GM12878 (cell line): ENCODE results near the gene FHIP1A. TPM values are rescaled to one million over a fixed set of nuclear protein-coding genes. Genes with fewer than 3 reads are reported as not detected.

Source experiments
- ATAC-seq: fragments of 200-7000 bp; cut with Tn5 transposase; 3 replicates; pipeline ENCODE4 v1.9.1; 2020; ENCODE audit warnings: mild to moderate bottlenecking, moderate library complexity
- BruUV-seq: library from RNA; stranded (reverse); fragments of 400-500 nt; replicated peaks from 2 replicates; lab custom pipeline; 2021; lab: Mats Ljungman, UMichigan
- CTCF ChIA-PET: fragments of 300-600 bp; sonication (Branson Sonifier 250); formaldehyde crosslinking; extraction: SDS; loops from one replicate; lab custom pipeline; 2021; ENCODE audit warnings: inconsistent platforms; lab: Yijun Ruan, JAX
- POLR2A ChIA-PET: fragments of 350-600 bp; formaldehyde crosslinking; extraction: SDS; loops from one replicate; lab custom pipeline; 2021; ENCODE audit warnings: inconsistent platforms; lab: Charles Lee
- RAD21 ChIA-PET: fragments of 300-600 bp; sonication (Branson Sonifier 250); formaldehyde crosslinking; loops from one replicate; lab custom pipeline; 2023; ENCODE audit warnings: antibody characterized with exemption; ENCODE audit not compliant: unreplicated experiment; lab: Charles Lee
- SMC1A ChIA-PET: fragments of 300-600 bp; sonication (Branson Sonifier 250); formaldehyde crosslinking; loops from one replicate; lab custom pipeline; 2023; ENCODE audit not compliant: unreplicated experiment, uncharacterized antibody; lab: Charles Lee
- DNase-seq: peaks from one replicate; pipeline ENCODE4 v3.0.0-alpha.2; 2011; ENCODE audit warnings: low read depth, low spot score
- FAIRE-seq: peaks from 3 replicates; lab custom pipeline; 2011; peaks lifted over from hg19 to GRCh38; lab: Jason Lieb, UNC
- H2AFZ ChIP-seq: 2 replicates; pipeline ENCODE4 v1.6.0; 2011; ENCODE audit warnings: low read depth, low read length, control low read depth; ENCODE audit not compliant: control insufficient read depth
- H3K27ac ChIP-seq: 2 replicates; pipeline ENCODE4 v1.5.1; 2011; ENCODE audit warnings: control low read depth; ENCODE audit not compliant: control insufficient read depth, insufficient read depth
- H3K27me3 ChIP-seq, 2 experiments: replicated peaks in 1 of 2; 2 replicates each; pipeline versions ENCODE4 v1.6.0 to v1.6.1; 2011; ENCODE audit warnings: low read length in 1 of 2; ENCODE audit not compliant: control insufficient read depth in 2 of 2, insufficient read depth in 2 of 2
- H3K36me3 ChIP-seq, 2 experiments: 2 replicates each; pipeline ENCODE4 v1.5.1; 2011; ENCODE audit warnings: low read length in 1 of 2; ENCODE audit not compliant: control insufficient read depth in 2 of 2, insufficient read depth in 2 of 2
- H3K4me1 ChIP-seq: 2 replicates; pipeline ENCODE4 v1.6.1; 2011; ENCODE audit warnings: mild to moderate bottlenecking, low read length, moderate library complexity, mixed read lengths; ENCODE audit not compliant: control insufficient read depth, insufficient read depth
- H3K4me2 ChIP-seq: 2 replicates; pipeline ENCODE4 v1.6.0; 2011; ENCODE audit warnings: control low read depth; ENCODE audit not compliant: control insufficient read depth, insufficient read depth
- H3K4me3 ChIP-seq: fragments of 200-600 bp; sonication (generic); 2 replicates; pipeline ENCODE4 v1.5.1; 2016
- H3K79me2 ChIP-seq: 2 replicates; pipeline ENCODE4 v1.6.0; 2011; ENCODE audit warnings: low read length; ENCODE audit not compliant: control insufficient read depth, insufficient read depth
- H3K9ac ChIP-seq: 2 replicates; pipeline ENCODE4 v1.8.0; 2011; ENCODE audit warnings: low read length, control low read depth, mixed read lengths; ENCODE audit not compliant: control insufficient read depth, insufficient read depth
- H3K9me3 ChIP-seq: replicated peaks from 3 replicates; pipeline ENCODE4 v1.5.1; 2011; ENCODE audit warnings: mild to moderate bottlenecking, low read length; ENCODE audit not compliant: control insufficient read depth, insufficient read depth
- H4K20me1 ChIP-seq: 2 replicates; pipeline ENCODE4 v1.6.0; 2011; ENCODE audit not compliant: control insufficient read depth, insufficient read depth
- CBX5 ChIP-seq: sonication (generic); IDR thresholded peaks from 2 replicates; pipeline ENCODE4 v1.6.1; 2016; ENCODE audit warnings: low read depth, moderate library complexity, mild to moderate bottlenecking, inconsistent platforms
- CEBPZ ChIP-seq: fragments of 150-350 bp; IDR thresholded peaks from 2 replicates; pipeline ENCODE4 v1.6.1; 2016; ENCODE audit warnings: low read depth, low read length
- CHD4 ChIP-seq: fragments of 200-600 bp; sonication (generic); IDR thresholded peaks from 2 replicates; pipeline ENCODE4 v1.6.1; 2016; ENCODE audit warnings: mild to moderate bottlenecking
- HDGF ChIP-seq: fragments of 450-650 bp; IDR thresholded peaks from 2 replicates; pipeline ENCODE4 v1.6.1; 2016; ENCODE audit warnings: antibody characterized with exemption
- IKZF2 ChIP-seq, 2 experiments: fragments of 450-650 bp; IDR thresholded peaks; 2 replicates each; pipeline ENCODE4 v1.6.1; 2017; ENCODE audit warnings: mild to moderate bottlenecking in 2 of 2, moderate library complexity in 2 of 2
- NR2C2 ChIP-seq: IDR thresholded peaks from 2 replicates; pipeline ENCODE4 v1.6.1; 2011; ENCODE audit warnings: borderline replicate concordance, low read depth; ENCODE audit not compliant: control insufficient read depth, insufficient read length
- PAX5 ChIP-seq: IDR thresholded peaks from 2 replicates; pipeline ENCODE4 v1.6.1; 2011; ENCODE audit warnings: low read depth, low read length, borderline replicate concordance
- RB1 ChIP-seq: fragments of 450-650 bp; formaldehyde crosslinking; IDR thresholded peaks from 2 replicates; pipeline ENCODE4 v1.6.1; 2017; ENCODE audit warnings: mild to moderate bottlenecking, borderline replicate concordance
- SMARCA5 ChIP-seq: fragments of 450-650 bp; IDR thresholded peaks from 2 replicates; pipeline ENCODE4 v1.6.1; 2017; ENCODE audit warnings: mild to moderate bottlenecking
- SUZ12 ChIP-seq: fragments of 200-600 bp; sonication (generic); IDR thresholded peaks from one replicate; pipeline ENCODE4 v1.6.1; 2018; ENCODE audit warnings: antibody characterized with exemption, mild to moderate bottlenecking; ENCODE audit not compliant: unreplicated experiment
- TCF3 ChIP-seq: IDR thresholded peaks from 2 replicates; pipeline ENCODE4 v1.6.1; 2012; ENCODE audit warnings: low read depth, mild to moderate bottlenecking, low read length, borderline replicate concordance; ENCODE audit not compliant: insufficient read depth
- USF1 ChIP-seq: IDR thresholded peaks from 2 replicates; pipeline ENCODE4 v1.6.1; 2011; ENCODE audit warnings: borderline replicate concordance, low read depth, mild to moderate bottlenecking, moderate library complexity, mixed read lengths, low read length; ENCODE audit not compliant: insufficient read depth; ENCODE audit errors: extremely low read length
- WRNIP1 ChIP-seq: IDR thresholded peaks from 2 replicates; pipeline ENCODE4 v1.6.1; 2011; ENCODE audit warnings: low read depth, low read length, improper control_type of control experiment, borderline replicate concordance
- YY1 ChIP-seq: IDR thresholded peaks from 2 replicates; pipeline ENCODE4 v1.6.1; 2011; ENCODE audit warnings: low read depth, mild to moderate bottlenecking, low read length
- ZBTB11 ChIP-seq: fragments of 450-650 bp; formaldehyde crosslinking; IDR thresholded peaks from 2 replicates; pipeline ENCODE4 v1.5.0; 2022; ENCODE audit warnings: mild to moderate bottlenecking, missing genetic modification characterization
- ZNF274 ChIP-seq: IDR thresholded peaks from one replicate; pipeline ENCODE4 v1.8.0; 2011; ENCODE audit not compliant: insufficient read length, insufficient read depth
- WGBS: methylation state at CpG from one replicate; pipeline ENCODE4 v1.1.6; 2016; ENCODE audit warnings: low lambda C conversion rate; ENCODE audit not compliant: insufficient replicate concordance, insufficient coverage; ENCODE audit errors: missing lambda C conversion rate; 5-methylcytosine and 5-hydroxymethylcytosine counted together
- in situ Hi-C: fragments of 300-500 bp; cut with MboI; formaldehyde crosslinking; loops from 9 replicates; pipeline ENCODE4 v1.14.3; 2018; ENCODE audit warnings: mixed read lengths
- intact Hi-C: fragments of 100-400 bp; cut with micrococcal nuclease; formaldehyde crosslinking; loops from one replicate; pipeline ENCODE4 v1.14.2; 2022; ENCODE audit not compliant: unreplicated experiment
- polyA plus RNA-seq, 11 experiments: library from polyadenylated mRNA; depleted of rRNA in 4 of 11; unstranded in 6 of 11; stranded (reverse) in 5 of 11; fragments of >200 nt; fragmentation: Nextera tagmentation in 4 of 11; fragmentation: Illumina TruSeq in 1 of 11; extraction: Ambion mirVana in 4 of 11; extraction: Trizol in 1 of 11; gene quantifications; 1 replicate in 1 of 11; 2 replicates in 10 of 11; pipeline versions ENCODE4 v1.2.1 to v1.2.3, GENCODE V29; 2011 to 2016; ENCODE audit warnings: inconsistent platforms in 2 of 11, missing spikeins in 2 of 11, low read depth in 1 of 11
- total RNA-seq, 4 experiments: library from RNA; depleted of rRNA in 3 of 4; stranded (reverse); fragments of >200 nt in 3 of 4; fragmentation: Illumina TruSeq in 1 of 4; extraction: Trizol in 1 of 4; gene quantifications; 2 replicates each; pipeline versions ENCODE4 v1.2.1 to v1.2.3, GENCODE V29; 2013 to 2021

FHIP1A gene
- total and polyA plus RNA-seq, 10 of the 15 experiments (the other 5 are each of a cell fraction or from before 2014, with no cell fraction given), result 0.02 to 5.5 (median 0.13) TPM; not detected in 1

GRCh38 chr4:151362404-151363164, 46.4 kb upstream of the FHIP1A start (continued):
- TF ChIP-seq RB1, result 0 out of 2 replicates have a peak, but pooled peaks have one; percentile 32
- no peak for TF ChIP-seq CBX5
- no peak for TF ChIP-seq SUZ12
- no peak for TF ChIP-seq IKZF2 (IDR thresholded peaks at IDR 0.05)
- peak; percentile 85 for TF ChIP-seq YY1
- no peak for TF ChIP-seq PAX5
- TF ChIP-seq WRNIP1, result no peak
- 0 out of 2 replicates have a peak, but pooled peaks have one; percentile 39 for TF ChIP-seq SMARCA5

GRCh38 chr4:151376540-151376939, 32.4 kb upstream of the FHIP1A start:
- intact Hi-C loops (no loop called here), in situ Hi-C loops (no loop called here)
- Histone ChIP-seq H3K27ac (no peak overlapping the region), H2AFZ (no peak overlapping the region), H3K4me3 (no peak overlapping the region), H3K4me2 (no peak overlapping the region), H3K4me1 (no peaks in the 10 kb centered on the region), H3K27me3 (no peaks in the 10 kb centered on the region), H3K9me3 (no peaks in the 10 kb centered on the region), H3K79me2 (no peaks in the 10 kb centered on the region), H3K36me3 (no peaks in the 10 kb centered on the region), H4K20me1 (no peaks in the 10 kb centered on the region), H3K9ac (no peak overlapping the region)
- WGBS, result 4% methylated on average over 1 of the region's 1 CpG
- BruUV-seq, result no TSS peak
- ChIA-PET POLR2A (no interaction called here), SMC1A (no interaction called here), RAD21 (no interaction called here), CTCF (no interaction called here)
- ATAC-seq (no peak), FAIRE-seq (no peak), DNase-seq (no peak)
- TF ChIP-seq ZBTB11 (CRISPR knock-in tag) (no peak), CEBPZ (no peak), USF1 (no peak), RB1 (no peak), HDGF (no peak), NR2C2 (no peak), TCF3 (no peak), CHD4 (no peak), ZNF274 (no peak)
